Non-pigmented ciliary epithelial cell (primary cell): Measurements from ENCODE around the gene RRAGD.

Source experiments
- DNase-seq: peaks from one replicate; pipeline ENCODE4 v3.0.0-alpha.2; 2010; ENCODE audit warnings: low read depth

Gene RRAGD, protein sequence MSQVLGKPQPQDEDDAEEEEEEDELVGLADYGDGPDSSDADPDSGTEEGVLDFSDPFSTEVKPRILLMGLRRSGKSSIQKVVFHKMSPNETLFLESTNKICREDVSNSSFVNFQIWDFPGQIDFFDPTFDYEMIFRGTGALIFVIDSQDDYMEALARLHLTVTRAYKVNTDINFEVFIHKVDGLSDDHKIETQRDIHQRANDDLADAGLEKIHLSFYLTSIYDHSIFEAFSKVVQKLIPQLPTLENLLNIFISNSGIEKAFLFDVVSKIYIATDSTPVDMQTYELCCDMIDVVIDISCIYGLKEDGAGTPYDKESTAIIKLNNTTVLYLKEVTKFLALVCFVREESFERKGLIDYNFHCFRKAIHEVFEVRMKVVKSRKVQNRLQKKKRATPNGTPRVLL

GRCh38 chr6:89412071-89413005, at the start of gene RRAGD:
Gene RRAGD (minus strand): TSS chr6:89412273. CDS start chr6:89411993, 280 bp downstream.
- no peak for DNase-seq

DNA sequence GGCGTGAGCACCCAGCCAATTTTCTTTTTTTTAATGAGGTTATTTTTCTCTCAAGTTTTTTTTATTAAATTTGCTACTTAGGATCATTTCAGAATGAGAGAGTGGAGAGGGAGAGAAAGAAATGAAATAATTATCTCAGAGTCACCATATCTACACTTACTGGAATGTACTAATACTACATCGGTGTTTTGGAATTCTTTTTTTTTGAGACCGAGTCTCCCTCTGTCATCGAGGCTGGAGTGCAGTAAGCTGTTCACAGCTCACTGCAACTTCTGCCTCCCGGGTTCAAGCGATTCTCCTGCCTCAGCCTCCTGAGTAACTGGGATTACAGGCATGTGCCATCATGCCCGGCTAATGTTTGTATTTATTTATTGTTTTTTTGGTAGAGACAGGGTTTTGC, 48.6 kb upstream of the RRAGD start:
- DNase-seq: no peak

GRCh38 chr6:89459501-89459900, 47.4 kb upstream of the RRAGD start:
- no peak for DNase-seq

- no peak for DNase-seq
These were observed 46.6 kb upstream of the RRAGD start for GRCh38 chr6:89458704-89459103.

DNA sequence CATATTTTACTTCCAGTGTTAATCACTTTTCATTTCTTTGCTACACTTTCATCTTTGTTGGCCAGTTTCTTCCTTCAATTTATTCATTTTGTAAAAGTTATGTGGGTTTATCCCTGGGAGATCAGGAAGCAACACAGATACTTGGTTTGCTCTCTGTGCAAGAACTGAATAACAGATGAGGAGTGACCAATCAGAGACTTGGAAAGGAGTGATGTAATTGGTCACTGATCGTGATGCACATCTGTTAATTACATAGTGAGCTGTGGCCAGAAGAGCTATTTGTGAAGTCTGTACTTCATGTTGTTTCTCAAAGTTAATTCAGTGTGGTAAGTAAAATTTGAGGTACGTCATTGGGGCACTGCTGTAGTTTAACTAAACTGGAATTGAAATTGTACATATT, 42.2 kb upstream of the RRAGD start:
- DNase-seq: no peak

- DNase-seq: no peak
These were observed 40.2 kb upstream of the RRAGD start for GRCh38 chr6:89452281-89452680.

- DNase-seq: no peak
These were observed 37.1 kb upstream of the RRAGD start for GRCh38 chr6:89449193-89449592.

DNA sequence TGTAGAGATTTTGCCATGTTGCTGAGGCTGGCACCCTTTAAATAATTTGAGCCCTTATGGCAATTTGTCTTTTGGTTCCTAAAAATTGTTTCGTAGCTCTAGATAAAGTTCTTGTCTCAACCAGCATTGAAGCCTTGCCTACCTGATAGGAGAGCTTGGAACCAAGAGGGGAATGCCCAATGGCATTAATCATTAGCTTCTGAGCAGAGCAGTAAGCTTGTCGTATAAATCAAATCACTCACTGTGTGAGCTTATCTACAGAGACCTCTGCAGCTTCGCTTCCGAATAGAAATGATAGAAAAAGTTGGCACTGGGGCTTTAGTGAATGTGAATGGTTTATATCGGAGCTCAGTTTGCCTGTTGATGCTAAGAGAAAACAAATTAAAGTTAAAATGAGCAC, 31.6 kb upstream of the RRAGD start:
- DNase-seq: no peak

GRCh38 chr6:89440200-89440599, 28.1 kb upstream of the RRAGD start:
- DNase-seq: no peak

DNA sequence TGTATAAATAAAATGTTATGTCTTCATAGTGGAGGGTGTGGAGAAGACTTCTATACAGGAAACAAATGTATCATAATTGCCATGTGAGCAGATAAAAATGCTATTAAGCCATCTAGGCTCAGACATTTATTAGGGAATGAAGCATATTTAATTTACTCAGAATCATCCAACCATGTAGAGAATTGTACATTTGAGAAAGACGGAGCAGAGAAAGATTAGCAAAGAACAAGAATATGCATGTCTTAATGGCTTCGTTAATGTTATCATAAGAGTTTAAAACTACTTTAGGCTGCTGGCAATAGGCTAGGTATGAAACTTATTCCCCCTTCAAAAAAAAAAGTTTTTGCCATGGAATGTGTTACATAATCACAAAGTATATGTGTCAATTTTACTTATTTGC, 26.9 kb upstream of the RRAGD start:
- no peak for DNase-seq

- no peak for DNase-seq
These were observed 26.2 kb upstream of the RRAGD start for GRCh38 chr6:89438248-89438647.

GRCh38 chr6:89436226-89436625, 24.2 kb upstream of the RRAGD start:
- no peak for DNase-seq

DNA sequence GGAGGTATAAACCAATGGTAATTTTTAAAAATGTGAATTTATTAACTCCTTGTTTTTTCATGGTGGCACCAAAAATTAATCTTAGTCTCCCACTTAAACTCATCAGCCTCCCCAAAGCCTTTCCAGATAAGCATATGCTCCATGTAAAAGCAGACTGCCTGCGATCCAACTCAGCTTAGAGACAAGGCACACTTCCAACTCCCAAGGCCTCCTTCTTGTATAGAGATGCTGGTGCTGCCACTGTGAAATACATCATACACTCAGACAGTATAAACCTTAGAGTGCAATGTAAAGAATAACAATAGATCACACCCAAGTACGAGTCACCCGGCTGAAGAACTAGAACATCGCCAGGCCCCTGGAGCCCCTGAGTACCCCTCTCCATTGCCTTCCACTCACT, 22.9 kb upstream of the RRAGD start:
- no peak for DNase-seq

- DNase-seq: no peak
These were observed 22.1 kb upstream of the RRAGD start for GRCh38 chr6:89434150-89434499.

DNA sequence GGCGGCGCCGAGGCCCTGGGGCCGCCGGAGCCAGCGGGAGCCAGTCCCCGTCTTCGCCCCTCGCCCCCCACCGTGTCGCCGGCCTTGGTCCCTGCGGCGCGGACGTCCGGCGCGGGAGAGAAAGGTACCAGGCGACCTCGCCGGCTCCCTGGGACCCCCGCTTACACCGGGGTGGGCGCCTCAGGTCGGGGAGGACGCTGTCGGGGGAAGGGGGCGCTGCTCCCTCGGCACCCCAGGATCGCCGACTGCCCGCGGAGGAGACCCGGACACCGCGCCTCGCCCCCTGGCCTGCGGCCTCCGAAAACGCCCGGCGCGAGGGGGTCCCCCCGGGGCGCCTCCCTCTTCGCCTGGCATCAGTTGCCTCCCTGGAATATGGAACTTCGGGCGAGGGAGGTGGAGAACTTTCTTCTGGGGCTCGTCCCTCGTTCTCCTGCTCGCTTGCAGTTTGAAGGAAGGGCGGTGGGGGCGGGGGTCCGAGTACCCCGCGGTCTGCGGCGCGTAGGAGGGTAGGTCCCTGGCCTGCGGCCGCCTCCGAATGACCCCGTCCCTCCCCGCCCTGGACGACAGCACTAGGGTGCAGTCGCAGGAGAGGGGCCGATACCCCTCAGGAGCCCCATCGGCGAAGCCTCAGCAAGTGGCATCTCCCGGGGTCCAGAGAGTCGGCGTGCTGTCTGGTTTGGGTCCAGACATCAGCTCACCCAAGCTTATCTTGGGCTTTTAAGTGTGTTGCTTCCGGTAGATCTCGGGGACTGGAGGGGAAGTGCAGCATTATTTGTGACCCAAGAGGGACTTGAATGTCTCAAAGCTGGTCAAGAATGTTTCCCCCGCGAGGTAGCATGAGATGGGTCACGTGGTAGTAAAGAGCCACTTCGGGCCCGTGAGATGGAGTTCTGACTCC, 21.4 kb upstream of the RRAGD start:
- no peak for DNase-seq

- DNase-seq: no peak
These were observed 20.8 kb upstream of the RRAGD start, which contains the start of gene ANKRD6 for GRCh38 chr6:89432875-89433251. Gene ANKRD6 (plus strand): TSS chr6:89433152. CDS start chr6:89566977, 133,825 bp downstream.

- DNase-seq: no peak
These were observed 18.3 kb upstream of the RRAGD start for GRCh38 chr6:89430201-89430962.

DNA sequence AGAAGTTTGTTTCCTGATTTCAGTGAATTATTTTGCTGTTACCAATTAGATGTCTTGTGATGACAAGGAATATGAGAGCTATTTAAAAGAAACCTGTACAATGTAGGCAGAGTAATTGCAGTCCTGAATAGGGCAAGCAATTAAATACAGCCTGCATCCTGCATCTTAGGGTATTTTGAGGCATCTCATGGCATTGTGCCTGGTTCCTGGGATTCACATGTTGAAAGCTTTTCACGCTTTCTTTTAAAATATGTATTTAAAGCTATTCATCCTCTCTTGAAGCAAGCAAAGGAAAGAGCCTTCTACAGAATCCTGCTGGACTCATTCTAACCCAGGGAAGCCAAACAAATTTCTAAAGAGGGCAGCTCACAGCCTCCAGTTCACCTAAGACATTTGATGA, 4.7 kb upstream of the RRAGD start:
- DNase-seq: no peak

DNA sequence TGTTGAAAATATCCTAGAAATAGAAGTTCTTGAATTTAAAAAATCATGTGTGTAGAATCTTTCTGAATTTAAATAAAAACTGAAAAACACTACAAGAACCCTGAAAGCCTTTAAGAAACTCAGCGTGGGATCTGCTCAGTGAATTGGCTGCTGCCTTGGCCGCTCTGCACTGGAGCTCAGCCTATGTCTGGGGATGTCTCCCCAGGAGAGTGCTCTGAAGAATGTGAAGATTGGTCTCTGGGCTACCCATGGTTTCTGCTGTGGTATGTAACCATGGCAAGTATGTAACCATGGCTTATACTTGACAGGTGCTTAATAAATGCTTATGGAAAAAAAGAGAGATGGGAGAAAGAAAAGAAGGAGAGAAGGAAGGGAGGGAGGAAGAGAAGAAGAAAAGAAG, 3.1 kb upstream of the RRAGD start:
- no peak for DNase-seq

DNA sequence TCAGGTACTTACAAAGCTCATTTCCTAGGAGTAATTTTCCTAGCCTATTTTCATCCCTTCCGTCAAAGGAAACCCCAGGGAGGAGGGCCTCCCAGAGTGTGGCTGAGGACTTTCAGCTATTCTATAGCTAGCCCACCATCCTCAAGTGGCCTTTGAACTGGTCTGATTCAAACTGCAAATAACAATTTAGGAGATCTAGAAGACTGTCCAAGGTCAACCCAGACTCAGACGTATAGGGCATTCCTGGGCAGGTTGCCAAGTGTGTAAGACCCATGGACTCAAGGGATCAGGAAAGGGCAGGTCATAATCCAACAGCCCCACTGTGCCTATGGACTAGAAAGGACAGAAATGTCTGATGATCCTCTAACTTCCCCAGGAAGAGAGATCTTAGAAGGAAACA, 2.1 kb upstream of the RRAGD start:
- DNase-seq: no peak

GRCh38 chr6:89413006-89413400, 930 bp upstream of the RRAGD start:
- no peak for DNase-seq
